ENCODE data around the gene CNTFR.

The CNTFR gene

DNA sequence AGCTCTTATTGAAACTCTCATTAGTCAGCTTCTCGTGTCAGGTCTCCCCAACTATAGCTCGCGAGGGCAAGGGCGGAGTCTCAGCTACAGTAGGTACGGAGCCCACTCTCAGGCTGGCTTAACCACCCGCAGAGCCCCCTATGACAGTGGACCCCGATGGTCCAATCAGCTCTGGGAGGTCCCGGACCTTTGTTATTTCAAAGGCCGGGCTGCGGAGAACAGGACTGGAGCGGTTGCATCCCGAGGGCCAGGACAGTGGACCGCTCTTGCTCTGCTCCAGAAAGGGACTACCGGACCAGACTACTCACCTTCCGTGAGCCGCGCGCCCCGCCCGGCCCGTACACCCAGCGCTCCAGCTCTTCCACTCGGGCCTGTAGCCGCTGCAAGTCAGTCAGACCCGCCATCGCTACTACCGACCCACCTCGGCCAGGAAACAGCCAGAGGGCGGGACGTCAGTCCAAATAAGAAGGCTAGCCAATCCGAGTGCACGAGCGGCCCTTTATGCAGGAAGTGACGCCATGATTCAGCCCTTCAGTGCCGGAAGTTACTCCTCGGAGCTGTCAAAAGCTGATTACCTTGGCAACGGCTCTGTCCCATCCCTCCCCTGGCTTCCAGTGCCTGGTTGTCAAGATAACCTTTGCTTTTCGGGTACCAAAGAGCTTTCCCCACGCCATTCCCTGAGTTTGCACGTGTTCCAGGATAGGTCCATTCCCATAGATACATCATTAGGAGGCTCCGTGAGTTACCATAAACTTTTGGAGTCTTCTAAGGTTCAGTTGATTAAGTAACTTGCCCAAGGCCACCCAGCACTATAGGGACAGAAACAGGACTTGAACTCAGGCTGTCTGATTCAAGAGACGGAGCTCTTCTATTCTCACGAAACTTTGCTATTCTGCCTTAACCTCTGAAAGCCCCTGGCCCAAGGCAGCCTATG lies 30.8 kb upstream of the CNTFR start, which contains the start of gene DCTN3:
Gene DCTN3 (minus strand): TSS at position 435 of the 934 bp plus-strand sequence. CDS start 31 bp downstream, at position 404.
- DNase-seq (ENCODE audit: extremely low read depth in 1 of 2, low read depth in 1 of 2): peak; percentile 80 to 81

DNA sequence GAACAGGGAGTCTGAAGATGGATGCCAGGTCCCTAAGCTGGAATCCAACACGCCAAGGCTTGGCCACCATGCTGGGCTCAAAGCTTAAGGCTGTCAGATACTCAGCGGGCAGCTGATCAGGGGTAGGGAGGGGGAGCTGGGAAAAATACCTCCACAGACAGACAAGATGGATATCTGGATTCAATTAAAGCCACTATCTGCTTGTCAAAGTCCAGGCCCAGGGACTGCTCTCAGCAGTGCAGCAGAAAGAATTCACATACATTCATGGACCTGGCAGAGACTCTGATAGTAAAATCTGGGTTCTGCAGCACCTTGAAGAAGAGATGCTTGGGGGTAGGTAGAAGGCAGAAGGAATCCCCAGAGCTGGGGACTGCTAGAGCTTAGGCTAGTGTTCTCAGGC lies 25.6 kb upstream of the CNTFR start:
- DNase-seq (ENCODE audit: extremely low read depth in 1 of 2, low read depth in 1 of 2): no peak

DNA sequence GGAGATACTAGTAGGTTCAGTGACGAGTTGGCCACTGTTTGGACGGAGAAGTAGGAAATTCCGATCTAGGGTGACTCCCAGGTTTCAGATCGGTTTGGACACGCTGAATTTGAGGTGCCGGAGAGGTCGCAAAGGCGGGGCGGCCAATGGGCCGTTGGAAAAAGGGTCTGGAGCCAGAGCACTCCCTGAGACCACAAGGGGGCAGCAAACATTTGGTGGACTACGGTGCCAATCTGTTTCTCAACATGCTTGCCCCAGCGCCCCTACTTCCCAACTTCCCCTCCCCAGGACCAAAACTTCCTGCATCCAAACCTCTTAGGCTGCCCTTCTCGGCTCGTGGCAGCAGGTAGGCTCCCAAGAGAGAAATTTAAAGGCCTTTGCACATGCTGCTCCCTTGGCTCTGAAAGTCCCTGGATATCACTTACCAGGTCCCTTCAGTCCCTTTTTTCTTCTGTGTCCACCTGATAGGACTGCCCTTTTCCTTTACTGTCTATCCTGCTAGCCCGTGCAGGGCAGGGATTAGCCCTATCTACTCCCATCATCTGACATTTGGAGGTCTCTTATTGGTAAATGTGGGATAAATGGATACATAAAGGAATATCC lies 23.4 kb upstream of the CNTFR start:
- peak in 1 of 2 donors; percentile 47 for DNase-seq (ENCODE audit: extremely low read depth in 1 of 2, low read depth in 1 of 2)

DNA sequence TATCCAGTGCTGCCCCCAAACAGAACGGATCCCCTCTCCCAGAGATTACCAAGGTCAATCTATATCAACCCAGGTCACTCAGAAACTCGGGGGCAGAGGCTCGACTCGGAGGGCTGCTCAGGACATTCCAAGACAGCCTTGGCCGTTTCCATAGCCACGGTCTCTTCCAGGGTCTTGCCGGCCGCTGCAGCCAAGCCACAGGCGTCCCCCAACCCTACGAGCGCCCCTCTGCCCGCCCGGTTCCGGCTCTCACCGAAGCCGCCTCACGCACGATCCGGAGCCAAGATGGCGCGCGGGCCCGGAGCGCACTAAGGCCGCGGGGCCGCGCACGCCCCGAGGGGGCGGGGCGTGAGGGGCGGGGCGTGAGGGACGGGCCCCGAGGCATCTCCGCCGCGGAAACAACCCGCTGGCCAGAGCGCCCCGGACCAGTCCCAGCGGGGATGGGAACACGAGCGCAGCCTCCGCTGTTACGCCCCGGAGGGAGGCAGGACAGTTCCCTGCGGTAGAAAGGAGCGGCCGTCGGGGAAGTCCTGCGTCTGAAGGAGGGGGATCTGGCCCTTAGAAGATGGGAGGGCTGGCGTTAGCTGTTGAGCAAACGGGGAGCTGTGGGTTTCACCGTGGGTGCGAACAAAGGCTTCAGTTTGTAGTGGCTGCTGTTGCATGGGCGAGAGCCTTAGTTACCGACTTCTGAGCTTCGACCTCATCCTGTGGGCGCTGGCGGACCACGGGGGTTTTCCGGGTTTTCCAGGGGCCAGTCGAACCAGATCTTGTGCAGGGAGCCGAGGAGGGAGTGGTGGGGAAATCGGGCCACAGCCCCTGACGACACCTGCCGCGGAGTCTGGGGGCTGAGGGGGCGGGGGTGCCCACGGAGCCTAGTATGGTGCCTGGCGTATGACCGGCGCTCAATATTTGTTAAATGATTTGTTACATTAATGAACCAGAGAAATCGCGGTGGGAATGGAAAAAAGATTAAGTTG lies 22.6 kb upstream of the CNTFR start, which contains the start of gene RPP25L:
Gene RPP25L (minus strand): TSS at position 287 of the 977 bp plus-strand sequence. CDS start 801 bp downstream, outside the sequence.
- peak; percentile 33 to 84 for DNase-seq (ENCODE audit: extremely low read depth in 1 of 2, low read depth in 1 of 2)

DNA sequence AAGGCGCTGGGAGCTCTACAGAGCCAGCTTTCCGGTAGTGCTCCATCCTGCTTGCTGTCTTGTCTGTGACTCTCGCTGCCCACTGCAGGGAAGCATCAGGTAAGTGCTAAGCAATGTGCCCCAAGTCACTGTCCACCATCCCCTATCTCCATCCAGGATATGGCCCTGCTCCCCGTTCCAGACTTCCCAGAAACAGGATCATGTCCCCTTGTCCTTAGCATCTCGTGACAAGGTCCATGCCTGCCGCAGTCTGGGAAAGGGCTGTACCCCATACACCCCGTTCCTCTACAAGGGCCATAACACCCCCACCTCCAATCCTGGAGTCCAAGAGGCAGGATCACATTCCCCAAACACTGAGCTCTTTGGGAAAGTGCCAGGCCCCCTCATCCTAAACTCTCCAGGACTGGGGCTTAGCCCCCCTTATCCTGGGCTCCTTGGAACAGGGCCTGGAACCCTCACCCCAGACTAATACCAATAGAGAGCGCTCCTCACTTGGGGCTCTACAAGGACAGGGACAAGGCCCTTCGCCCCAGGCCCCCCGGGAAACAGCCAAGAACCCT lies 21.8 kb upstream of the CNTFR start:
- no peak for DNase-seq (ENCODE audit: extremely low read depth in 1 of 2, low read depth in 1 of 2)

DNA sequence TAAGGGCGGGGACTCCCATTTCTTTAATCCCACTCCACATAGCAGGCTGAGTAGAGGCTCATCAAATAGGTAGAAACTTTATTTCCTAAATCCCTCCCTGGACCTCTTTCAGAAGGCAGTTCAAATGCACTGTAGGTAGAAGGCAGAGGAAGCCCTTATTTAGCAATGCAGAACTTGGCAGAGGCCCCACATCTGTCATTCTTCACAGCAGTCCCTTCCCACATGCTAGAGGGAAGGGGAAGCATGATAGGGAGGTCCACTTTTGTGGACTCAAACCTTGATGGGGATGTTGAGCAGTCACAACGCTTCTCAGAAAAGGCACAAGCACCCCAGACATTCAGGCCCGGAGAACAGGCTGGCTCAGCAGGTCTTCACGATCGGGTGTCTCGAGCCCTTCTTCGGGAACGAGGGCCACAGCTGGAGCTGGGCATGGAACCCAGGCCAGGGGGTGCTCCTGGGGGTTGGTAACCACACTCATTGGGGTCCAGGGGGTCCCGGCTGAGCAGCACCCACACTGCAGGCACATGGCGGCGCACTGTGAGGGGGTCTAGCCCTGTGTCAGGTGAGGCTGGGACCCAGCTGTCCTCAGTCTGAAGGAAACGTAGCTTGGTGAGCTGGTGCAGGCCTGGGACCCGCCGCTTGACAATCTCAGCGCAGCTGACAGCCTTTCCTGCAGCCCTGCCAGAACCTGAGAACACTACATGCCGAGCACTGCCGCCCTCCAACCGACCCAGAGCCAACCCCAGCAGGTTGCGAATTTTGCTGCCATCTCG lies 21.1 kb upstream of the CNTFR start:
- DNase-seq (ENCODE audit: extremely low read depth in 1 of 2, low read depth in 1 of 2): no peak

DNA sequence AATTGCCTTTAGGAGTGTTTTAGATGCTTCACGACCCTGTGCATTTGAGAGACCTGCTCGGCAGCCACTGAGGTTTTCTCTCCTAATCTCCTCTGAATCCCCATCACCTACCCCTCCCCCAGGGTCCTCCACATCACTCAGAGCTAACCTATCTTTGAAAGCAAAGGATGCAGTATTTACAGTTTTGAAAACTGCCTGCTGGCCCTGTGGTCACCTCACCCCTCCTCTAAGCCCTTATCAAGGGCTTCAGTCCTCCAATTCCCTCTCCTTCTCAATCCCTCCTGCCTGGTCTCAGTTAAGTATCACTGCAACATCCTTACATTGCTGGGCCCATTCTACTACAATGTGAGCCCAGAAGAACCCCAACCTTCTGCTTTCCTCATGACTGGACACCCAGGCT lies 17.8 kb upstream of the CNTFR start:
- no peak for DNase-seq (ENCODE audit: extremely low read depth in 1 of 2, low read depth in 1 of 2)

DNA sequence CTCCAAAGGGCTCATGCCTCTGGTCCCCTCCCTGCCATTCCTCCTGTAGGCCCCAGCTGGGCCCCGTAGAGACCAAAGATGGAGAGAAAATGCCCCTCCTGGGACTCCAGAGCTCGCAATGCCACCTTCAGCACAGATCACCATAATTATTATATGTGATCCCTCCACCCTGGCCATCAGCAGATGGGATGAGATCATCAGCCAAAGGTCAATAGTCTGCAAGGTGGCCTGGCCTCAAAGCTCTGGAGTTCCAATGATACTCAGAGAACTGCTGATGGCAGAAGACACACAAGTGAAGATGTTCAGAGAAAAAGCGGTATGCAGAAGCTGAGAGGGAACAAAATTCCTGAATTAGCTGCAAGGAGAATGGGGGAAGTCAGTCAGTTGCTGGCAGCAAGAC lies 17.4 kb upstream of the CNTFR start:
- no peak for DNase-seq (ENCODE audit: extremely low read depth in 1 of 2, low read depth in 1 of 2)

DNA sequence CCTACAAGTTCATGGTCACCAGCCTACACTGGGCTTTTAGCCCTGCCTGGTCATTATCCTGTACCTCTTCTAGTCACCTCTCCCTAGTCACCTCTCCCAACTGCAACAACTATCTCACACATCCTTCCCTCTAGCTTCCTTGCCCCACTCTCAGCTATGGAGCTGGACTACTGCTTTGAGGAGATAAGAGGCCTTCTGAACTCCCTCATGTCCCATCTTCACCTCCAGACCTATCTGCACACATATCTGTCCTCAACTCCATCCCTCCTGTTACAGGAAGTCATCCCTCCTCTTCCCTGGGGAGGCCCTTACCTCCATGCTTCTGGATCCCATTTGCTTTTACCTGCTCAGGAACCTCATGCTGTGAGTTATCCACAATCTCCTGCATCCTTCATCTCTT lies 16.7 kb upstream of the CNTFR start:
- no peak for DNase-seq (ENCODE audit: extremely low read depth in 1 of 2, low read depth in 1 of 2)

DNA sequence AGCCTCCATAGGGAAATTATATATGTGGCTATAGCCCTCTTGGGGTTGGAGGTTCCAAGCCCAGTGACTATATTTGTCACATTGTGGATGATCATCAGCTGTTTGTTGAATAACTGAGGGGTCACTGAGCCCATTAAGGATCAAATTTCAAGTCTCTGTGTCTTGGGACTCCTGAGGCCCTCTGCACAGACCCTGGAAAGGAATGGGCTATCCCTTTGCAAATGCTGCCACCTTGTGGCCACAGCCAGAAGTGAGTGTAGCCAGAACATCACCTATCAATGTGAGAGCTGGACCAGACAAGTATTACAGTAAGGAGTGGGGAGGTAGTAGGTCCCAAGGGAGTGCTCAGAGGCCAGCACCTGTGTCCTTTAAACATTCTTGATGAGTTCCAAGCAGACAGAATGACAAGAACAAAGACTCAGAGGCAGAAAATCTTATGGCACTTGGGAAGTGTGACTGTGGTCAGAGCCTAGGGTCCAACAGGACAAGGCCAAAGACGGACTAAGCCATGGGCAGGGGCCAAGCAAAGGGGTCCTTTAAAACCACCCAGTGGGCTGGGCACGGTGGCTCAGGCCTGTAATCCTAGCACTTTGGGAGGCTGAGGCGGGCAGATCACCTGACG lies 14.2 kb upstream of the CNTFR start:
- peak; percentile 48 to 71 for DNase-seq (ENCODE audit: extremely low read depth in 1 of 2, low read depth in 1 of 2)

DNA sequence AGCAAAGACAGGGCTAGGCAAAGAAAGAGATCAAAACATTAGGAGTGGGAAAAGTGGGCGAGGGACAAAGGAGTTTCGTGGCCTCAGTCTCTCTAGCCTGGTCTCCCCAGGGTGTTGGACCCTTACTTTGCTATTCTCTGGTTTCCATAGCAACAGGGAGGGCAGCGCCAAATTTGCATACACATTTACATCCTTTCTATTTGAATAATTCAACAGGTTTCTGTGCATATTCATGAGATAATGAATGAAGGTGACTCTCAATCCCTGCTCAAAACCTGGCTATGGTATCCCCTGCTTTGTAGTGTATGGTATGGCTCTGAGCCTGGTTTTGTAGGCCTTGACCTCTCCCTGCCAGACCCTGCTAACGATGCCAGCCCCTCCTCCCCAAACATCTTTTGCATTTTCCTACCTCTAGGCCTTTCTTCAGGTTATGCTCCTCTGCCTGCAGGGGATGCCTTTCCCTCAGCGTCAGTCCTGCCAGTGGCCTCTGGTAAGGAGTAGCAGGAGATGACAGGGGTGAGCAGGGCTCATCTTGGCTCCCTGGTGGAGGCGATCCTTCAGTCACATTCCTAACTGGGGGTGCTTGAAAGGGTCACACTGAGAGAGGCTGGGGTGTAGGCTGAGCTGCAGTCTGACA lies 12.5 kb upstream of the CNTFR start:
- DNase-seq (ENCODE audit: extremely low read depth in 1 of 2, low read depth in 1 of 2): no peak

DNA sequence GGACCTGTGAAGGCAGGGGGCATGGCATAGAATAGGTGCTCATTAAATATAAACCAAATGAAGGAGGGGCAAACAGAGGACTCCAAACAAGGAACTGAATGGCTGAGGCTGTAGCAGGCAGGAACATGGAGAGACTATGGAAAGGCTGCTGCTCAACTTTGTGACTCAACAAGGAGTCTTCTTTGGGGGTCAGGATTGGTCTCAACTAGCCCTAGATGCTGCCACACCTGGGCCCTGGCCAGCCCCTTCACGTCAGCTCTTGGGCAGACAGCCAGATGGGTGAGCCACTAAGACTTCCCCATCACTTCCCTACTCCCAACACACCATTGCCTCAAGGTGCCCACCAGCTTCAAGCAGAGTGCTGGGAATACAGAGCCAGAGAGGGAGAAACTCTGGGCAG lies 11.4 kb upstream of the CNTFR start:
- no peak for DNase-seq (ENCODE audit: extremely low read depth in 1 of 2, low read depth in 1 of 2)

DNA sequence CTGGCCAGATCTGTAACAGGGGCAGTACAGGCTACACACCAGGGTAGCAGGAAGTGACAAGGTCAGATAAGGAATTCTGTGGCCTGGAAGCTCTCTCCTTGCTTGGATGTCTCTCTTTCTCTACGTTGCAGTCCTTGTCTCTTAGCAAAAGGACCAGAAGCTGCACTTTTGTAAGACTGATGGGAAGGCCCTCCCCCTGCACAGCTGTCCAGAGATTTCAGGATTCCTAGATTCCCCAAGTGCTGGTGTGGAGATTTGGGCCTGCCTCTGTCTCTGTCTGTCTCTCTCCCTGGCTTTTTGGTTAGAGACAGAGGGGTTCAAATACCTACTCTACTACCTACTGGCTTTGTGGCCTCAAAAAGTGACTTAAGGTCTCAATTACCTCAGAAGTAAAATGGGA lies 10.0 kb upstream of the CNTFR start:
- DNase-seq (ENCODE audit: extremely low read depth in 1 of 2, low read depth in 1 of 2): no peak

DNA sequence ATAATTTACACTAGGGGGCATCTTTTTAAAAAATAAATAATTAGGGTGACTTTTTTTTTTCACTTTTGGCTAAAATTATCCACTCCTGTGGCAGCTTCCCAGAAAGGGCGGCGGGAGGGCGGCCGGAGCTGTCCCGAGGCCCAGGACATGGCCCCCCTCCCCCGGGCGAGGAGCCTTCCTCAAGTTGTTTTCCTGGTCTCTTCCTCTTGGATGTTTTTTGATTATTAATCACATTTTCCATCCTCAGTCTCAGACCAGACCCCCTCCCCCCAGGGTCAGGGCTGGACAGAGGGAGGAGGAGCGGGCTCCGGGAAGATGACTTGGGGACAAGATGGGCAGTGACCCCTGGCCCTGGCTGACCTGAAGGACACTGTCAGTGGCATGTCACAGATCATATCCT lies 4.7 kb upstream of the CNTFR start:
- no peak for DNase-seq (ENCODE audit: extremely low read depth in 1 of 2, low read depth in 1 of 2)

DNA sequence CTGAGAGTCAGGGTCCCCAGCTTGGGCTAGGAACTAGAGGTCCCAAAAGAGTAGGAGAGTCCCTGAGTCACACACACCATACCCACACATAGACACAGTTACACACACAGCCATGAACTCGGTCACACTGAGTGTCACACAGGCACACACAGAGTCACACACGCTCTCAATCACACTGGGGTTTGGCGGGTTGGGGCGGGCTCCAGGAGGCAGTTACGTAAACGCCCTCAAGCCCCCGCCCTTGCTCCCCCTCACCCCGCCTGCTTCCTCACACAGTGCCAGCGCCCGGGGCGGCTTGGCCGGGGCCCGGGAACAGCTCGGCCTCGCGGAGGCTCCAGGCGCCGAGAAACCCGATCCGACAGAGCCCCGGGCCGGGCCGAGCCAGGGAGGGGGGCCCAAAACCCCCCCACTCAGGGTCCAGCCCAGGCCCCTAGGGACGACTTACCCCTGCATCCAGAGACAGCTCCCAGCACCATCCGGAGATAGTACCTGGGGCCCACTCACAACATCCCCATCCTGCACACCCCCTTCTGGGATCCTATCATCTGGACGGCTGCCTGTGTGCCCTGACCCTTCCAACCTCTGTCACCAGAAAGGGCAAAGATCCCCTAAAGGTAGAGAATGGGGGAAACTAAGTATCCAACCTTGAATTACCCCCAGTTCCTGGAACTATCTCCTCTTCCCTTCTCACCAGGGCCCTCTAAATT lies 3.5 kb upstream of the CNTFR start:
- no peak for DNase-seq (ENCODE audit: extremely low read depth in 1 of 2, low read depth in 1 of 2)

DNA sequence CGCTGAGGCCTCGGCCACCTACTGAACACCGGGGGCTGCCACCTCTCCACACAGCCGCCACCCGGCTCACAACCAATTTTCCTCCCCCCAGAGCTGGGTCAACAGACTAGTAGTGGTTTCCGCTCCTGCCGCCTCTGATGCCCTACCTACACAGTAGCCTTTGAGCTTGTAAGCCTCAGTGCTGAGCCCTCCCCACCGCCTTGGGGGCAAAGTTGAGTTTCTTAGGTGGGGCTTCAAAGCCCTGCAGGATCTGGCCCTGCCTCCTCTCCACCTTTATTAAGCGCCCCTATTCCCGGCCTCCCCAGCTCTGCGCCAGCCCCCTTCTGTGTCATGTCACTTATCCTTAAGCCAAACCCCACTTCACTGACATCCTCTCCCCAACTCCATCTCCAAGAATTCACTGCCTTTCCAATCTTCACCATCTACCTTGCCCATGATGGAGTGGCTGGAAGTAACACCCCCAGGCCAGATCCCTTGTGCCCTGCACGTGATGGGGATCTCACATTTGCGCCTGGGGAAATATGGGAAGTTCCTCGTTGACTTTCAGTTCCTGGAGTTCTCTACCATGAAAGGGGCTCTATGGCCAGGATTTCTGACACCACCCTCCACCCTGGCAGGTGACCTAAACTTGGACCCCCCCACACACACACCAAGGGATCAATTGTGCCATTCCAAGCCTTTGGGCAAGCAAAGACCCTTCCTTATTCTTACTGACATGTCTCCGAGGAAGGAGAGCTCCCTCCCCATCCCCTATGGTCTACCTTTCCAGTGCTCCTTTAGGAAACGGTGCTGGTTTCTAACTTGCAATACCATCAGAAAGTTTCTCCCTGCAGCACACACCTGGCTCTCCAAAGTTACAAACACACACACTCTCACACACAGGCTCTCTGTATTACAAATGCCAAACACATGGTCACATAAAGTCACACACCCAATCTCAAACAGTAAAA lies 2.7 kb upstream of the CNTFR start:
- DNase-seq (ENCODE audit: extremely low read depth in 1 of 2, low read depth in 1 of 2): no peak

DNA sequence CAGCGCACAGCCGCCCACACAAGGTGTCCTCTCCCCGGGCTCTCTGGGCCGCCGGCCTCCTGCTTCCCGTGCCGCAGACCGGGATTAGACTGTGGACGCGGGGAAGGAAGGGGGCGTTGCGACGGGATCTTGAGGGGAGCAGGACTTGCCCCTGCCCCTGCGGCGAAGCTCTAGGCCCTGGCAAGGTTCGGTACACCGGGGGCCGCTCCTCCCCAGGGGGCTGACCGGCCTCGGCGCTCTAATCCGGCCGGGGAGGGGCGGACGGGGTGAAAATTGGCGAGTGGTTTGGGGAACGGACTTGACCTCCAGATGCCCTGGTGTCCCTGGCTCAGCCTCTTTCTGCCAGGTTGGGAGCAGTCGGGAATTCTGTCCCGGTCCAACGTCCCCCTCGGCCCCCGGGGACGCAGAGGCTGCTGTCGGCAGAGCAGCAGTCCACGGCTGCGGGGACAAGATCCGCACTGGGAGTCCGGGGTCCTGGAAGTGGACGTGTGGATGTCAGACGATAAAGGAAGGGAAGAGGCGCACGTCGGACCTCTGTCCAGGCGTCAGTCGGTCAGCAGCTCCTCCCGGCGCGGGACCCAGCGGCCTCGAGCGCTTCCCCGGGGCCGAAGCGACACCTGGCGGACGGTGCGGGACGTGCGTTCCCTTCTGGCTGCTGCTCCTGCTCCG lies 1.9 kb upstream of the CNTFR start:
- peak; percentile 42 to 68 for DNase-seq (ENCODE audit: extremely low read depth in 1 of 2, low read depth in 1 of 2)

Data from activated CD8-positive, alpha-beta memory T cell treated with anti-CD3 and anti-CD28 coated beads for 1 hour (primary cell).